Measurements from ENCODE around the gene RAPGEF5.
"Not testable (repeated sequence)": the region's sequence is repeated elsewhere in the genome, so short reads cannot be mapped to it uniquely, and the experiment has no call there.

RAPGEF5 gene

GRCh38 chr7:22090107-22090506, 266.8 kb downstream of the RAPGEF5 start:
- Histone ChIP-seq H3K27me3 (ENCODE audit: control insufficient read depth, insufficient read depth, low read length, poor library complexity, severe bottlenecking) (no peaks in the 10 kb centered on the region), H3K27ac (ENCODE audit: insufficient read depth, low read depth, low read length, poor library complexity, severe bottlenecking) (no peak overlapping the region), H3K4me1 (ENCODE audit: control insufficient read depth, insufficient read depth, low read length) (no peaks in the 10 kb centered on the region), H3K36me3 (ENCODE audit: control insufficient read depth, insufficient read depth, low read length) (no peaks in the 10 kb centered on the region), H3K9me3 (ENCODE audit: control insufficient read depth, low read length) (no peaks in the 10 kb centered on the region), H3K4me3 (ENCODE audit: insufficient read depth, low read depth, low read length) (no peak overlapping the region)
- WGBS, 2 experiments: 94 to 95% methylated on average over 22 of the region's 22 CpGs

DNA sequence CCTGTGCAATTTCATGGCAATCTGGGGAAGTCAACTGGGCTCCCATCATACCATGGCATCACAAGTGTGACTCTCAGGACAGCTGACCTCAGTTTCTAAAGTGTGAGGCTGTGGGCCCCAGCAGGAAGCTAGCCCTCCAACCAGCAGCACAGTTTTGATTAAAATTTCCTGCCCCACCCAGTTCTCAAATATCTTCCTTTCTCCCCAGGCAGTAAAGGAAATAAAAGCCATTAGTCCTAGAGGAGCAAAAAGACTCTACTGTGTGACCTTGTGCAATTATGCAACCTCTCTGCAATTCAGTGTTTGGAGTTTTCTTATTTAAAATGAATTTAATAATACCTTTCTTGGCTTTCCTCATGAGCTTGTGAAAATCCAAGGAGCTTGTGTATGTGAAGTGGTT, 268.1 kb downstream of the RAPGEF5 start:
- H3K4me3 ChIP-seq (ENCODE audit: insufficient read depth, low read depth, low read length): no peak overlapping the region
- no peaks in the 10 kb centered on the region for H3K4me1 ChIP-seq (ENCODE audit: control insufficient read depth, insufficient read depth, low read length)
- H3K36me3 ChIP-seq (ENCODE audit: control insufficient read depth, insufficient read depth, low read length): no peaks in the 10 kb centered on the region
- H3K27ac ChIP-seq (ENCODE audit: insufficient read depth, low read depth, low read length, poor library complexity, severe bottlenecking): no peak overlapping the region
- H3K9me3 ChIP-seq (ENCODE audit: control insufficient read depth, low read length): no peaks in the 10 kb centered on the region
- peaks cover 8% of the 10 kb centered on the region for H3K27me3 ChIP-seq (ENCODE audit: control insufficient read depth, insufficient read depth, low read length, poor library complexity, severe bottlenecking)

GRCh38 chr7:22087861-22088260, 269.1 kb downstream of the RAPGEF5 start:
- Histone ChIP-seq H3K4me1 (ENCODE audit: control insufficient read depth, insufficient read depth, low read length) (no peaks in the 10 kb centered on the region), H3K27me3 (ENCODE audit: control insufficient read depth, insufficient read depth, low read length, poor library complexity, severe bottlenecking) (peaks cover 13% of the 10 kb centered on the region), H3K4me3 (ENCODE audit: insufficient read depth, low read depth, low read length) (no peak overlapping the region), H3K27ac (ENCODE audit: insufficient read depth, low read depth, low read length, poor library complexity, severe bottlenecking) (no peak overlapping the region), H3K36me3 (ENCODE audit: control insufficient read depth, insufficient read depth, low read length) (no peaks in the 10 kb centered on the region), H3K9me3 (ENCODE audit: control insufficient read depth, low read length) (no peaks in the 10 kb centered on the region)
- whole genome bisulfite sequencing, 2 experiments: 85 to 87% methylated on average over 6 of the region's 6 CpGs

GRCh38 chr7:22083704-22084240, 273.2 kb downstream of the RAPGEF5 start:
- Histone ChIP-seq H3K4me3 (ENCODE audit: insufficient read depth, low read depth, low read length) (peak overlapping the region; percentile 53), H3K27ac (ENCODE audit: insufficient read depth, low read depth, low read length, poor library complexity, severe bottlenecking) (no peak overlapping the region), H3K36me3 (ENCODE audit: control insufficient read depth, insufficient read depth, low read length) (no peaks in the 10 kb centered on the region), H3K4me1 (ENCODE audit: control insufficient read depth, insufficient read depth, low read length) (no peaks in the 10 kb centered on the region), H3K27me3 (ENCODE audit: control insufficient read depth, insufficient read depth, low read length, poor library complexity, severe bottlenecking) (peaks cover 13% of the 10 kb centered on the region), H3K9me3 (ENCODE audit: control insufficient read depth, low read length) (no peaks in the 10 kb centered on the region)
- WGBS, 2 experiments: 72 to 79% methylated on average over 7 to 9 of the region's 10 CpGs

DNA sequence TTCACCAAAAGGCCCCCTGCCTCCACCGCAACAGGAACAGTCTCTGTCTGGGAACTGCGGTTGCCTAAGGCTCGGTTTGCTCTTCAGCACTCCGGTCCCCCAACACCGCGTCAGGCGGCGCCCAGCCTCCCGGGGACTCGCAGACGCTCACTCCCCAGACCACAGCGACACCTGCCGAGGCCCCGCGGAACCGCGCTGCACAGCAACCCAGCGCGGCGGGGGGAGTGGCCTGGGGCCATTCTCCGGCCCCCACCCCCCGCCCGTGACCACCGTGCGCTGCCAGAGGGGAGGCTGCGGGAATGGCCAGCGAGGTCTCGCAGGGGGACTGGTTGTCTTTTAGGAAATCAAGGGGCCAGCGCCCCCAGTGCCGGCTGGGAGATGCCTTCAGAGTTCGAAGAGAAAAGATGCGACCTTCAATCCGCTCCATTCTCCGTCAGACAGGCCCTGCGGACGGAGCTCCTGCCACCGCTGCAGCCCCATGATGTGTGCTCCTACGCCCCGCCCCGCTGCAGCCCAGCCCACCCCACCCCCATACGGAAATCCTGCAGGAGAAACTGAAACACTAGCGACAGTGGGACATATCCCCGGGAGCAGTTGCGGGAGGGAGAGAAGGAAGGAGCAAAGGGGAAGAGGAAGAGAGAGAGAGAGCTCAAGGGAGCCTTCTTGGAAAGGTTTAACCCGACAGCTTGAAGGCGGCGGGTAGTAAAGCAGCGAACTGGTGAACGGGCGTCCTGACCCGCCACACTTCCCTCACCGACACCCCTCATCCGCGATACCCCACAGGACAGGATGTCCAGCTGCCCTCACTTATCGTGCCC, 273.9 kb downstream of the RAPGEF5 start:
- Histone ChIP-seq H3K27ac (ENCODE audit: insufficient read depth, low read depth, low read length, poor library complexity, severe bottlenecking) (peak overlapping the region; percentile 50), H3K4me3 (ENCODE audit: insufficient read depth, low read depth, low read length) (peak overlapping the region; percentile 53)
- 1% methylated on average over 54 to 55 of the region's 55 CpGs for WGBS, 2 experiments

GRCh38 chr7:22082553-22082885, 274.4 kb downstream of the RAPGEF5 start:
- Histone ChIP-seq H3K4me3 (ENCODE audit: insufficient read depth, low read depth, low read length) (peak overlapping the region; percentile 53), H3K4me1 (ENCODE audit: control insufficient read depth, insufficient read depth, low read length) (no peaks in the 10 kb centered on the region), H3K9me3 (ENCODE audit: control insufficient read depth, low read length) (no peaks in the 10 kb centered on the region), H3K27ac (ENCODE audit: insufficient read depth, low read depth, low read length, poor library complexity, severe bottlenecking) (peak overlapping the region; percentile 50), H3K27me3 (ENCODE audit: control insufficient read depth, insufficient read depth, low read length, poor library complexity, severe bottlenecking) (peaks cover 13% of the 10 kb centered on the region), H3K36me3 (ENCODE audit: control insufficient read depth, insufficient read depth, low read length) (no peaks in the 10 kb centered on the region)
- WGBS, 2 experiments: 15% methylated on average over 10 of the region's 10 CpGs

More for the DNA sequence above, 273.9 kb downstream of the RAPGEF5 start:
- H3K36me3 ChIP-seq (ENCODE audit: control insufficient read depth, insufficient read depth, low read length): no peaks in the 10 kb centered on the region
- H3K27me3 ChIP-seq (ENCODE audit: control insufficient read depth, insufficient read depth, low read length, poor library complexity, severe bottlenecking): peaks cover 13% of the 10 kb centered on the region
- no peaks in the 10 kb centered on the region for H3K9me3 ChIP-seq (ENCODE audit: control insufficient read depth, low read length)
- no peaks in the 10 kb centered on the region for H3K4me1 ChIP-seq (ENCODE audit: control insufficient read depth, insufficient read depth, low read length)

GRCh38 chr7:22080219-22080618, 276.7 kb downstream of the RAPGEF5 start:
- not testable (repeated sequence) for H3K27ac ChIP-seq (ENCODE audit: insufficient read depth, low read depth, low read length, poor library complexity, severe bottlenecking); H3K36me3 ChIP-seq (ENCODE audit: control insufficient read depth, insufficient read depth, low read length); H3K9me3 ChIP-seq (ENCODE audit: control insufficient read depth, low read length); H3K4me1 ChIP-seq (ENCODE audit: control insufficient read depth, insufficient read depth, low read length); H3K4me3 ChIP-seq (ENCODE audit: insufficient read depth, low read depth, low read length)
- 92 to 95% methylated on average over 8 of the region's 8 CpGs for WGBS, 2 experiments
- peaks cover 13% of the 10 kb centered on the region for H3K27me3 ChIP-seq (ENCODE audit: control insufficient read depth, insufficient read depth, low read length, poor library complexity, severe bottlenecking)

GRCh38 chr7:22078872-22079271, 278.1 kb downstream of the RAPGEF5 start:
- H3K4me3 ChIP-seq (ENCODE audit: insufficient read depth, low read depth, low read length); H3K27ac ChIP-seq (ENCODE audit: insufficient read depth, low read depth, low read length, poor library complexity, severe bottlenecking); H3K27me3 ChIP-seq (ENCODE audit: control insufficient read depth, insufficient read depth, low read length, poor library complexity, severe bottlenecking); H3K4me1 ChIP-seq (ENCODE audit: control insufficient read depth, insufficient read depth, low read length); H3K36me3 ChIP-seq (ENCODE audit: control insufficient read depth, insufficient read depth, low read length); H3K9me3 ChIP-seq (ENCODE audit: control insufficient read depth, low read length): not testable (repeated sequence)
- 86 to 87% methylated on average over 6 of the region's 6 CpGs for WGBS, 2 experiments

DNA sequence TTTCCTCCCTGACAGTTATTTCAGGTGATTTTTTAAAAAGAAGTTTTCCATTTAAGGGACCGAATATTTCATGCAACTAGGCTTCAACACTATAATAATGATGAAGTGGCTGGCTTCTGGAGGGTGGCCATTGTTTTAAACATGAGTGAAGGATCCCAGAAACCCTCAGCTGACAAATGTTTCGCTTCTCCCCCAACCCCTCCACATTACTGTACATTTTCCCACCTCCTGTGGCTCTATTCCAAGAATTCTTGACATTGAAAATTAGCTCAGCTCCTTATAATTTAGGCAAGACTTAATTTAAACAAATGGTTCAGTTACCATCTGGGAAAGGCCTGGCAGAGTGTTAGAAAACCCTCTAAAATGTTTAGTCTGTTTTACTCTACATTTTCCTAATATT, 281.4 kb downstream of the RAPGEF5 start:
- Histone ChIP-seq H3K27ac (ENCODE audit: insufficient read depth, low read depth, low read length, poor library complexity, severe bottlenecking) (no peak overlapping the region), H3K27me3 (ENCODE audit: control insufficient read depth, insufficient read depth, low read length, poor library complexity, severe bottlenecking) (no peaks in the 10 kb centered on the region), H3K4me3 (ENCODE audit: insufficient read depth, low read depth, low read length) (no peak overlapping the region), H3K36me3 (ENCODE audit: control insufficient read depth, insufficient read depth, low read length) (no peaks in the 10 kb centered on the region), H3K4me1 (ENCODE audit: control insufficient read depth, insufficient read depth, low read length) (no peaks in the 10 kb centered on the region), H3K9me3 (ENCODE audit: control insufficient read depth, low read length) (no peaks in the 10 kb centered on the region)
- 100% methylated on average over 2 of the region's 2 CpGs for WGBS, 2 experiments

- WGBS, 2 experiments: 88 to 94% methylated on average over 3 of the region's 3 CpGs
- Histone ChIP-seq H3K36me3 (ENCODE audit: control insufficient read depth, insufficient read depth, low read length) (no peaks in the 10 kb centered on the region), H3K4me3 (ENCODE audit: insufficient read depth, low read depth, low read length) (no peak overlapping the region), H3K27me3 (ENCODE audit: control insufficient read depth, insufficient read depth, low read length, poor library complexity, severe bottlenecking) (no peaks in the 10 kb centered on the region), H3K27ac (ENCODE audit: insufficient read depth, low read depth, low read length, poor library complexity, severe bottlenecking) (no peak overlapping the region), H3K9me3 (ENCODE audit: control insufficient read depth, low read length) (no peaks in the 10 kb centered on the region), H3K4me1 (ENCODE audit: control insufficient read depth, insufficient read depth, low read length) (no peaks in the 10 kb centered on the region)
Measured at GRCh38 chr7:22074897-22075296, 282.1 kb downstream of the RAPGEF5 start.

Data from ectodermal cell (in vitro differentiated cells).